GM21786 (cell line): Measurements from ENCODE around the gene SERPINA5.
"Not testable (repeated sequence)": the region's sequence is repeated elsewhere in the genome, so short reads cannot be mapped to it uniquely, and the experiment has no call there.

Source experiments
- ATAC-seq: cut with Tn5 transposase; IDR thresholded peaks from one replicate; pipeline ENCODE4 v1.9.1; 2021; ENCODE audit not compliant: unreplicated experiment

Gene SERPINA5

DNA sequence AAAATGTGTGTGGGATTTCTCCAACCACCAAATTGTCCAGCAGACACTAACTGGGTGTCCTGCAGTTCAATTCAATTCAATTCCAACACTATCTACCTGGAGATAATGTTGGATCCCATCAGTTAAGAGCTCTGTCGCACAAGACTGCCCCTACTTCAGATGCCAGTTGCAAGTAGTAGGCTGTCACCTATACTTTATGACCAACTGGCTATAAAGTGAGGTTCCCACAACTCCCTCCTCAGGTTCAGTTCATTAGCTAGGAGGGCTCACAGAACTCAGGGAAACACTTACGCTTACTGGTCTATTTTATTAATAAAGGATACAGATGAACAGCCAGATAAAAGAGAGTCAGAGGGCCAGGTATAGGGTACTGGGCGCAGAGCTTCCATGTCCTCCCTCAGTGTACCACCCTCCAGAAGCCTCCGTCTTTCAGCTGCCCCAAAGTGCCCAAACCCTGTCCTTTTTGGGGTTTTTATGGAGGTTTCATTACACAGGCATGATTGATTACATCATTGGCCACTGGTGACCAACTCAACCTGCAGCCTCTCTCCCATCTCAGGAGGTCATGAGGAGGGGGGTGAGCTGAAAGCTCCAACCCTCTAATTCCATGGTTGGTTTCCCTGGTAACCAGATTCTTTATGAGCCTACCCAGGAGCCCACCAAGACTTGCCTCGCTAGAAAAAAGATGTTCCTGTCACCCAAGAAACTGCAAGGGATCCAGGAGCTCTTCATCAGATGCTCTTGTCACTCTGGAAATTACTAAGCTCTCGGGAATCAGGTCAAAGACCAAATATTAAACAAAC is 7.5 kb upstream of the SERPINA5 start:
- ATAC-seq = no peak

GRCh38 chr14:94574336-94574735 is 6.9 kb upstream of the SERPINA5 start:
- ATAC-seq = no peak

- ATAC-seq = no peak
Measured at GRCh38 chr14:94575730-94576585, 5.3 kb upstream of the SERPINA5 start.

- not testable (repeated sequence) for ATAC-seq
Measured at GRCh38 chr14:94577472-94577871, 3.8 kb upstream of the SERPINA5 start.

GRCh38 chr14:94578712-94579111 is 2.5 kb upstream of the SERPINA5 start:
- no peak for ATAC-seq

DNA sequence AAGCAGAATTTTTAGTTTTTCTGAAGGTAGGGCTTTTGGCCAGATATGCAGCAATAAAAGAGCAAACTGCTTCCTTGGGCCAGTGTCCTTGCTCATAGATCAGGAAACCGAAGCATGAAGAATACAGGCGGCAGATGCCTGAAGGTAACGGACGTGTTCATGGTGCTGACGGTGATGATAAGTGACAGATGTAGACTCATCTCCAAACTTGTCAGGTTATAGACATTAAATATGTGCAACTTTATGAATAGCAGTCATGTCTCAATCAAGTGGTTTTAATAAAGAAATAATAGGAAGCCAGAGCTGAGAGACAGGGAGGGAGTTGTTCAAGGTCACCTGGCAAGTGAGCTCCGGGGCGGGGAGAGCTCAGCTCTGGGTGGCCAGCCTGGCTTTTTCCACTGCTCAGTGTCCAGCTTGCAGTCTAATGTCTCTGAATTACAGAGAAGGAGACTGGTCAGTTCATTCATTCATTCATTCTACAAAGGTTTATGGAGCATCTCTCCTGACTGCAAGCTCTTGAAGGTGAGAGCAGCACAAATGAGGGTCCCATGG is 1.0 kb downstream of the SERPINA5 start:
- no peak for ATAC-seq

GRCh38 chr14:94582851-94583250 is 1.6 kb downstream of the SERPINA5 start:
- no peak for ATAC-seq

GRCh38 chr14:94583557-94583956 is 2.3 kb downstream of the SERPINA5 start:
- no peak for ATAC-seq

DNA sequence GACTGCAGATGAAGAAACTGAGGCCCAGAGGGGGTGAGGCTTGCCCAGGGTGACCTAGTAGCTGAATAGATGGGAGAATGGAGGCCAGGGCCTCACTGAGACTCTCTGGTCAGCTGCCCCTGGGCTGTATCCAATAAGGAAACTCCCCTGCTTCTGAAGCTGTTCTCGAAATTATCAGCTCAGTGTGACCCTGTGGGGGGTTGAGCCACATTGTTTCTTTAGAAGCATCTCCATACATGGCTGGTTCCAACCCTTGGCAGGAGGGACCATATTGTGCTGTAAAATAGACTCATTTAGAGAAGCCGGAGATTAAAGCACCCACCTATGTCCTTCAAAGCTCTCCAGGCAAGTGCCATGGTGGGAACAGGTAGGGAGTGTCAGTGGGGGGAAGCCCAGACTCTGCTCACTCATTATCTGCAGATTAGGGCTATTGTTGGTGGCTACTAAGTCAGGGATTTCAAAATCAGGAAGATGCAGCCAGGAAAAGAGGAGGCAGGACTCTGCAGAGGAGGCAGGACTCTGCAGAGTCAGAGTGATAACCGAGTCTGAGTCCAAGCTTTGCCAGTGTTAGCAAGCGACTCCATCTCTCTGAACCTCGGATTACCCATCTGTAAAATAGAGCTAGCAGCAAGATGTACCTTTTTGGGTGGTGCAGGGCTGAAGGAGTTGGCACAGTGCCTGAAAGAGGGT is 3.5 kb downstream of the SERPINA5 start:
- no peak for ATAC-seq

DNA sequence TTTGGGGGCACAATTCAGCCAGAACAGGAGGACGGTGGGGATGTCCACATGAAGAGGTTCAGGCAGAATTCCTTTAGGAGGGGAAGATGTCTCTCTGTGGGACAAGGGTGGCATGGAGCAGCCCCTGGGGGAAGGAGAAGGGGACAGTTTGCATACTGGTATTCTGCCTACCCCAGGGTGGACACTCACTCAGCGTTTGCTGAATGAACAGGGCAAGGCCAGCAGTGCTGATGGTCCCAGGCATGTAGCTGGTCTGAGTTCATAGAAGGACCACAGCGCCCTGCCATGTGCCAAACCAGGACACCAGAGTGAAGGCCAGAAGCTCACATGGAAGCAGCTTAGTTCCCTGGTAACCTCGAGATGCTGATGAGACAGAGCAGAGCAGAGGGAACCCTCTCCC is 5.4 kb downstream of the SERPINA5 start:
- no peak for ATAC-seq

DNA sequence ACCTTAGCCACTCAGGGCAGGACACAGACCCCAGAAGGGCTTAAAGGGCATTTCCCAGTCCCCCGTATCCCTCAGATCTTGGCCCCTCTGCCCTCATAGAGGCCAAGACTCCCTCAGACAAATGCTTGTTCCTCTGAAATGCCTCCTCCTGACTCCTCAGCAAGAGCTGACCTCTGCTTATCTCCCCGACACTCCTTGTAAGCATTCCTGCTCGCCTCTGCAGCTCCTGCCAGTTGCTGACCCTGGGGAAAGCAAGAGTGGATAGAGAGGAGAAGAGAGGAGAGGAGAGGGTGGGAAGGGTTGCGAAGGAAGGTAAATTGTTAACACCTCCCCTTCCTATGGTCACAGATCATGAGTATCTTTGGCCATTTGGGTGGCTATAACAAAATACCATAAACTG is 7.1 kb downstream of the SERPINA5 start:
- ATAC-seq = no peak

- ATAC-seq = no peak
Measured at GRCh38 chr14:94591073-94591472, 9.8 kb downstream of the SERPINA5 start.

DNA sequence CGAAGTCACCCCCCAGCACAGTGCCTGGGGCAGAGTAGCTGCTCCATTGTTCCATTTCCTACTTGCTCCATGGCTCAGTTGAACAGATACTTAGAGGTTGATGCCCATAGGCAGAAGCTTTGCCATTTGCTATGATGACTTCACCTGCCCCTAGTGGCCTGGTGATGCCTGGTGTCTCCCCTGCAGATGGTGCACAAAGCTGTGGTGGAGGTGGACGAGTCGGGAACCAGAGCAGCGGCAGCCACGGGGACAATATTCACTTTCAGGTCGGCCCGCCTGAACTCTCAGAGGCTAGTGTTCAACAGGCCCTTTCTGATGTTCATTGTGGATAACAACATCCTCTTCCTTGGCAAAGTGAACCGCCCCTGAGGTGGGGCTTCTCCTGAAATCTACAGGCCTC is 10.6 kb downstream of the SERPINA5 start:
- no peak for ATAC-seq

DNA sequence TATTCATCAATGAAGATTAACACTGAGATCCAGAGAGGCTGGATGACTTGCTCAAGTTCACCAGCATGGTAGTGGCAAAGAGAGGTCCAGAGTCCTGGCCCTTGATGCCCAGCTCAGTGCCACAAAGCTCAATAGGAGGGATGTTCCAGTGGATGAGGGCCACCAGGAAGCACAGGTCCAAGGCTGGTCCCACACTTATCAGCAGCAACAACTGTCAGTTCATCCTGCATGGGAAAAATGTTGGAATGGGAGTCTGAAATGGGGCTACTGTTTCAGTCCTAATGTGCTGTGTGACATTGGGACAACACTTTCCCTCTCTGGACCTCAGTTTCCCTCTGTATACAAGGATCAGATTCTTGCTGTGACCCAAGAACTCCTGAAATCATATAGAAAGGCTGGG is 11.2 kb downstream of the SERPINA5 start:
- ATAC-seq = no peak

DNA sequence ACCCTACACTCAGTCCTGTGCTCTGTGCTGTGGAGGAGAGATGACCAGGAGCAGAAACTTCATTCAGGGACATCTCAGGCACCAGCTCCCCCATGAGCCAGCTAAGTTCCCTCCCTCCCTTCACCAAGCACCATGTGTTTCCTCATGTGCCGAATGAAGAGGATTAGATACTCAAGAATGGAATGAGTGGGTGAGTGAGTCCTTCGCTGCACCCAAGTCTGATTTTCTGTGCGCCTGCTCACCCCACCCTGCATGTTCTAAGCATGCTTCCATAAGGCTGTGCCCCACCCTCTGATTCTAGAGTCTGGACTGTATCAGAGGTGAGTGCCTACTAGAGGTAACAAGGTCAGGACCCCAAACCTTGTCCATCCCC is 12.1 kb downstream of the SERPINA5 start:
- ATAC-seq = no peak

- no peak for ATAC-seq
Measured at GRCh38 chr14:94593749-94594431, 12.7 kb downstream of the SERPINA5 start.

GRCh38 chr14:94594441-94594840 is 13.2 kb downstream of the SERPINA5 start:
- ATAC-seq = no peak

DNA sequence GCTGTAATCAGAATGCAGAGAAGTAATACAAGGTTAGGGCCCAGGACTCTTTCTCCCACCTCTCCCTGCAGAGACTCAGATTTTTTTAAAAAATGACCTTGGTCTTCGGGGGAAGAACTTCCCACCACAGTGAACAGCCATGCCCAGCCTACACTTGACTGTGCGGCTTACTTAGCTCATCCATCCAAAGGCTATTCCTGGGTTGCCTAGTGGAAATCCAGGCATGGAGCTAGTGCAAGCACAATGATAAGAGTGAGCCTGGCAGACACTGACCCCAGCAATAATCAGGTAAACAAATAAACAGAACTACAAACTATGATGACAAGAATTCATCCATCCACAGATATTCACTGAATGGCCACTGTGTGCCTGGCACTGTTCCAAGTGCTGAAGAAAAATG is 14.7 kb downstream of the SERPINA5 start:
- no peak for ATAC-seq

GRCh38 chr14:94596361-94596760 is 15.1 kb downstream of the SERPINA5 start:
- no peak for ATAC-seq

- no peak for ATAC-seq
Measured at GRCh38 chr14:94597788-94598187, 16.6 kb downstream of the SERPINA5 start.

- ATAC-seq = no peak
Measured at GRCh38 chr14:94598506-94598815, 17.2 kb downstream of the SERPINA5 start.
